Measurements from ENCODE around the gene AKAP8. TPM values are rescaled to one million over a fixed set of nuclear protein-coding genes. Genes with fewer than 3 reads are reported as not detected.

AKAP8 gene
- total and polyA plus RNA-seq, 9 of the 15 experiments (the other 6 are each of a cell fraction or from before 2014, with no cell fraction given): 3.4 to 56.5 (median 15.0) TPM

- TF ChIP-seq ZNF449 (CRISPR knock-in tag; IDR thresholded peaks at IDR 0.05) (no peak), ZNF280A (IDR thresholded peaks at IDR 0.05; ENCODE audit: low read depth, partially characterized antibody) (no peak), TARDBP (IDR thresholded peaks at IDR 0.05) (peak; percentile 59; the same call in 1 of the 2 replicates), CREB3L1 (IDR thresholded peaks at IDR 0.05; ENCODE audit: borderline replicate concordance, low read depth) (peak; percentile 36; the same call in 1 of the 2 replicates), VEZF1 (CRISPR knock-in tag; IDR thresholded peaks at IDR 0.05) (peak; percentile 98), ZNF324 (CRISPR knock-in tag; IDR thresholded peaks at IDR 0.05) (no peak), ZNF583 (CRISPR knock-in tag; IDR thresholded peaks at IDR 0.05) (0 out of 2 replicates have a peak, but pooled peaks have one; percentile 14), E2F8 (IDR thresholded peaks at IDR 0.05; ENCODE audit: low read depth, partially characterized antibody) (peak; percentile 6), ELK1 (CRISPR knock-in tag; IDR thresholded peaks at IDR 0.05) (no peak), PRDM10 (IDR thresholded peaks at IDR 0.05; ENCODE audit: partially characterized antibody) (peak; percentile 45), GATAD2A (IDR thresholded peaks at IDR 0.05) (0 out of 2 replicates have a peak, but pooled peaks have one; percentile 37), TBP (optimal IDR thresholded peaks at IDR 0.05; ENCODE audit: low read depth, low read length) (no peak), CBFA2T3 (IDR thresholded peaks at IDR 0.05) (no peak)
Observed at GRCh38 chr19:15379999-15380647, 536 bp upstream of the AKAP8 start (continued).
